CD4-positive, alpha-beta T cell treated with Interleukin-15 for 1 hour (primary cell): ENCODE measurements around the gene CHCT1.

ENCODE experiments used
- DNase-seq: peaks from one replicate; pipeline ENCODE4 v3.0.0-alpha.2; 2020

CHCT1 gene

DNA sequence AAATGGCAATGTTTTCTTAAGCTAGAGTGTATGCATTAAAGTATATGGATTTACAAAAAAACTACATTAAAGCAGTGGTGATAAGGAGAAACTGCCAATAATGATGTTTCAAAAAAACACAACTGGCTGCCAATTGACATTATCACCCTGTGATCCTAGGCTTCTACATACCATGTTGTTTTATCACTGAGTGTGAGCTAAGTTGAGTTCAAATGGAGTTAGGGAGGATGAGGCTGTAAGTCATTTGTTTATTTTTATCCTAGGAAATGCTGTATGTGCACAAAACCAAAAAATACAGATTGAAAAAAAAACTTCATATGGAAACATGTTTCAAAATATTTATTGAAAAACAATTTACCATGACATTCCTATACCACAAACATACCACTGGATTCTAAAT is 22.9 kb downstream of the CHCT1 start:
- no peak for DNase-seq

DNA sequence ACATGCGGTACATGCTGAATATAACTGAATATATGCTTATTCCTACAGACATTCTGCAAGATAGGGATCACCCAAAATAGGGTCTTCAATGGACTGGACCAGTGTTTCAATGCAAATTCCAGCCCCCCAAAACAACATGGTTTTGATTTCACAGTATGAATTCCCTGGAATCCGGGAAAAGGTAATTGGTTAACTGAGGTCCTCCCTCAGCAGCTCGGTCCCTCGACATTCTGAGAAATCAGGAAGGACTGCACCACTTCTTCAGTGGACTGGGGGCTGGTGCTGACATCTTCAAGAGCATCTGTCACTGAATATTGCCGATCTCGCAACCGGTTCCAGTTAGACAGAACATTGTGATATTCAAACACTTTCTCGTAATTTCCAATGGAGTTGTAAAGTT is 25.1 kb downstream of the CHCT1 start:
- DNase-seq: no peak

DNA sequence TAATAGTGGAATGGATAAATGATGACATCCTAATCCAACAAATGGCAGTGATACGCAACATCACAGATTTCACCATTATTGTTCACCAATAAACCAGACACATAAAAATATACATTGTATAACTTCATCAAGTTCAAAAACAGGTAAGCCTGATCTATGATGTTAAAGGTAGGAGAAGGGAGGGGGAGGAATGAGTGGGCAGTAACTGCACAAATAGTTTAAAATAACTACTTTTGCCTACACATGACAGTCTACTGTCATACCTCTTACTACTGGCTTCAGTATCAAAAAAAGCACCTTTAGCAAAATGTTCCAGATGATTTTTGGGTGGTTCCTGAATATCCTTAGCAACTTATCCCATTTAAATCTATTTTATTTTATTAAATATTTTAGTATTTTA is 28.8 kb downstream of the CHCT1 start:
- DNase-seq: no peak

DNA sequence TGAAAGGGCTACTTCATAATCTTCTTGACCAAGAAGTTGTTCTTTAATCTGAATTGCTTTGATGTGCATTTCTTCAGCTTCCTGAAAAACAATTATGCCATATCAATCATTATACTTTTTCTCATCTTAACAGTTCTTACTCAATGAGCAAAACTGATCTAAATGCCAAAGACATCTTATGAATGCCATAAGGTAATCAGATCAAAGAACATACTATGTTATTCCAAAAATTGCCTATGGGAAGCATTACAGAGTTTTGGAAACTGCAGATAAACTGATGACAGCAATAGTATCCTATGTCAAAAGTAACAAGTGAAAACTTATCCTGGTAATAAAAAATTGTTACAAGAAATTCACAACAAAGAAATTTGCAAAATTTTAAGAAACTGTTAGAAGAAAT is 29.7 kb downstream of the CHCT1 start:
- DNase-seq: no peak

DNA sequence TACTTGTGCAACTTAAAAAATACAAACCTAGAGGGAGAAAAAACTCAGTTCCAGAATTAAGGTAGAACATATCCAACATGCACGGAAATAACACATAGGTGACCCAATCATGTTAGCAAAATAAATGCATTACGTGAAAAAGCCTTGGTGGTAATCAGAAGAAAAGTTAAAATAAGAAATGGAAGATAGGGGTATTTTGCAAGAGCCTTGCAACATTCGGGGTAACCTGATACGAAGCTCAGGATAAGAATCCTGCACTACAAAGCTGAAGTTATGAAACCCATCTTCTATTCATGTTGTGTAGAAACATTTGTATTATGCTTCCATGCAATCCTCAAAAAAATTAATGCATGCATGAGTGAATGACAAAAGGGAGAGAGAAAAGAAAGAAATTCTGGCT is 33.1 kb downstream of the CHCT1 start:
- no peak for DNase-seq

DNA sequence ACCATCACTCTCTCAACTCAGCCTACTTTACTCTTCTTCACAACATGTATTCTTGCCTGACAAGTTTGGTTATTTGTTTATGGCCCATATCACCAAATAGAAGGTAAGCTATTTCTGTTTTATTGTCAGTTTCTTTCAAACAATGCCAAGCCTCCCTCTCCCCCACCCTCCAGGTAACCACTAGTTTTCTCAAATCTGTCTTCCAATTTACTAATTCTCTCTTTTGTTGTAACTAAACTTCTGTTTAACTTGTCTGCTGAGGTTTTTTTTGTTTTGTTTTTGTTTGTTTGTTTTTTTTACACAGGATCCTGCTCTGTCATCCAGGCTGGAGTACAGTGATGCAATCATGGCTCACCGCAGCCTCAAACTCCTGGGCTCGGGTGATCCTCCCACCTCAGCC is 34.9 kb downstream of the CHCT1 start:
- no peak for DNase-seq

DNA sequence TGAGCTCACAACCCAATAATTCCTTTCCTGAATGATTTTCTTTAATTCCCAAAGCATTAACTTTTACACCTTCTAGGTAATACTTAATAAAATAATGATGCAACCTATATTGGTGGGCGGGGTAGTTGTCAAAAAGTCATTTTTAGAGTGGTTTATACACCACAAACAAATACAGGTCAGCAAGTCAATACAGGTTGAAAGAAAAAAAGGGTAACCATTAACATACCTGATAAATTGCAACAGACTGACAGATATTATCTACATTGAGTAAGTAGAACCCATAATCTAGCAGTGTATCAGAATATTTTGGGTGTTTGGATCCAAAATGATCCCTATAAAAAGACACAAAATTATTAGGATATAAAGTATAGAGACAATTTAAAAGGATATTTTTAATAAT is 39.3 kb downstream of the CHCT1 start:
- no peak for DNase-seq

DNA sequence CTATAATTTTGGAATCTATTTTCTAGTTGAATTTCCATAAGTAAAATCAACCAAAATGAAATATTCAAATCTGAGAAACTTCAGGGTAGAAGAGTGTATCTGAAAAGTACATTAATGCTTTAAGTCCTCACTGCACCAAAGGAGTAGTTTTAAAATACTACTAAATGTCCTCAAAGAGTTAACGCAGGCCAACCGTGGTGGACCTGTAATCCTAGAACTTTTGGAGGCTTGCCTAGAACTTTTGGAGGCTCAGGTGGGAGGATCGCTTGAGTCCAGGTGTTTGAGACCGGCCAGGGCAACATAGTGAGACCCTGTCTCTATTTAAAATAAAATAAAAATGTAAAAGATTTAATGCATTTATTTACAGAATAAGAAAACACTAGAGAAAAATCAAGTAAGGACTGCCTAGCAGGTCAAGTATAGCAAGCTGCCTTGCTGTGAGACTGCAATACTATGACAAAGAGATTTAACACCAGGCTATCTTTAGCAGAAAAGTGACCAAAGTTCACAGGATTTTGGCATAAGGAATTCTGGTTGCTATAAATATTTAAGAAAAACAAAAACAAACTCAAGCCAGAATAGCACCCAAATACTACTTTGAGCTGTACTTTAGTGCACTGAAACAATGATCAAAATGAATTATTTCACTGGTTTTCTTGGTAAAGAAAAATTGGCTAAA is 41.0 kb downstream of the CHCT1 start:
- no peak for DNase-seq

DNA sequence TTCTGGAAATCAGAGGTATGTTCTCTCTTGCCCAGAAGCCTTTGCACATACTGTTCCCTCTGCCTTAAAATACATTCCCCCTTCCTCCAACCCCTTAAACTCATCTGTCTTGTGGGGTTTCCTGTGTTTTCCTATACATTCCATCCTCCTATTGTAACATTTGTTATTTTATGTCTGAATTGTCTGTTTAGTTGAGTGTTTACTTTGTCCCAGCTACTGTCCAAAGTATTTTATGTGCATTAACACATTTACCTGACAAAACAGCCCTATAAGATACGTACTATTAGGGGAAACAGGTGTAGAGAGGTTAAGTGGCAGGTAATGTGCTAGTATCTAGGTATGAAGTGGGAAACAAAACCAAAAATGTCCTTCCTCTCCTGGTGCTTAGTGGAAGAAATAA is 42.1 kb downstream of the CHCT1 start:
- no peak for DNase-seq

DNA sequence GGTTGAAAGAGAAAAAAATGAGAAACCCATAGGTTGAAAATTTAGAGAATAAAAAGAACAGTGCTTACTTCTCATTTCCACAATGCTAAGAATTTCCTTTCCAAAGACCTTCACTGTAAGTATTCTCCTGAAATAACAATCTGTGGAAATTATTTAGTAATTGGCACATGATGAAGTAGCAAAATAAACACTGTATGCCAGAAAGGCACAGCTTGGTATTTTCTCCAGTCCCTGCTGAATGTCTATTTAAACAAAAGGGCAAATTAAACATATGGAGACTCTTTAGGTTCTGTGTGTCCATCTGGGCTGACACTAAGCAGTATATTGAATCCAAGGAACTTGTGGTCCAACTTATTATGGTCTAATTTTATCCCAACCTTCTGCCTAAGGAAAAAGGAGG is 46.1 kb downstream of the CHCT1 start:
- DNase-seq: no peak

DNA sequence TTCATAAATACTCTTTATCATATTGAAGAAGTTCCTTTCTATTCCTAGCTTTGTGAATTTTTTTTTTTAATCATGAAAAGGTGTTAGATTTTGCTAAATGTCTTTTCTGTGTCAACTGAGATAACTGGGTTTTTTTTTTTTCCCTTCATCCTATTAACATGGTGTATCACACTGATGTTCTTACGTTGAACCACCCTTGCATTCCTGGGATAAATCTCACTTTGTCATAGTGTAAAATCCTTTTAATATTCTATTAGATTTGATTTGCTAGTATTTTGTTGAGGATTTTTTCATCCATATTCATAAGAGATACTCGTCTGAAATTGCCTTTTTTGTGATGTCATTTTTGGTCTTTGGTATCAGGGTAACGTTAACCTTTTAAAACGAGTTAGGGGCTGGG is 49.2 kb downstream of the CHCT1 start:
- no peak for DNase-seq

DNA sequence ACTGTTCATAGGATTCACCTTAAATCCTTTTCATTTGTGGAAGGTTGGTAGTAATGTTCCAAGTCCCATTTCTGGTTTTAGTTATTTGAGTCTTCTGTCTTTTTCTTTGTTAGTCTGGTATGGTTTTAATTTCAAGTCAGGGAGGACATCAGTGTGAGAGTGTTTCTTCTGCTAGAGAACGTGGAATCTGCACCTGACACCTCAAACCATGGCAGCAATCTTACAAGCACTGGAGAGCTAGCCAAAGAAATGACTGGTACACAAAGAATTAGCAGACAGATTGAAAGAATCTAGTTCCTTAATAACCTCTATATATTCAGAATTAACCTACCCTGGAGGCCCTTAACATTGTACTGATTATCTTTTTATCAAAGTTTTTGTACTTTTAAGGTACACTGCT is 50.2 kb downstream of the CHCT1 start:
- DNase-seq: no peak

DNA sequence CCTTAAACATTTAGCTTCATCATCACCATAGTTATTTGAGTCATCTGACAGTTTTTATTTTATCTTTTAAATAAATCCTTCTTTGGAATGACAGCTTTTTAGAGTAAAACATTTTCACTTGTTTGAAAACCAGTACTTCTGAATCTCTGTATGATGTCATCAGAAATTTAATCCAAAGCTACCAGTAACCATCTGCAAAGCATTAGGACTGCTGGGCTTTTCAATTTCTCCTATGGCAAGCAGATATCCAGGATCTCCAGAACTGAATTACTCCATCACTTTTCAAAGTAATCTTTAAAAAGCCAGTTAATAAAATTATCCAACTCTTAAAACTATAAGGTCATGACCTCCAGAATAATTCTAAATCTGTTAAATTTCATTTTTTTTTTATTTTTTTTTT is 51.5 kb downstream of the CHCT1 start:
- DNase-seq: no peak
